HK-2 (cell line): ENCODE results near the gene ZCCHC4.

Source experiments
- DNase-seq: peaks from one replicate; pipeline ENCODE4 v3.0.0-alpha.2; 2018; ENCODE audit not compliant: unreplicated experiment

The ZCCHC4 gene

DNA sequence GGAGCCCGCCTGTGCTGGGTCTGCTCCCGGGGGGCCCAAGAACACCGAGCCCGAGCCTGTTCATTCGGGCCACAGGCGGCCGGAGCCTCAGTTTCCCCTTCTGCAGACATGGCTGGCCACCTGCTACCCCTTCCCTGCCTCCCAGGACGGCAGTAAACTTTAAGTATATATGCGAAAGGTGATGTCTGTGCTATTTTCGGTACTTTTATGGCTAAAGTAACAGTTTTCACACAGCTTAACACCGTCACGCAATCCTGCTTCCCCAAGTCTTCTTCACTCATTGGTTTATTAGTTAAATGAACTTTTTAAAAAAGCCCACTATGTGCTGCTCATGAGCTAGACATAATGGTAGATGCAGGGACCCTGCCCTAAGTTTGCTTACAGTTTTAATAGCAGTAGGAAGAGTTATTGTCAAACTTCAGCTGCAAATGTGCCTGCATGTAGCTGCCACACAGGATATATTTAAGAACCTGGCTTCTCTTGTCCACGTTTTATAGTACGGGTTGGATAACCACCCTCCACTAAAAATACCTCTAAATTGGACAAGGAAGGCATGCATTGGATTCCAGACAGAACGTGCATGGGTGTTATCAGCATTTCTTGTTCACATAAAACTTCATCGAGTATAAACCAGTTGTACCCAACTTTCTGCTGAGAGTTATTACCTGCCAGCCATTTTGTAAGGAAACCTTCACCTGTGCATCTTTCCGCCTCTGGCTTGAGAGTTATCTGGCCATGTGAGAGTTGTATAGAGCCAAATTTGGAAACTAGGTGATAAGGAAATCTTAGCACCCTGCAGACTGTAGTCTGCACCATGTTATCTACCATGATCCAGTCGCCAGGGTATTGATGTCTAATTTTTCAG, 65.2 kb downstream of the ZCCHC4 start:
- DNase-seq, result no peak

- no peak for DNase-seq
These were observed 65.8 kb downstream of the ZCCHC4 start for GRCh38 chr4:25378437-25378743.

GRCh38 chr4:25379591-25379990, 67.0 kb downstream of the ZCCHC4 start:
- no peak for DNase-seq

- no peak for DNase-seq
These were observed 71.1 kb downstream of the ZCCHC4 start for GRCh38 chr4:25383647-25384046.

- no peak for DNase-seq
These were observed 74.4 kb downstream of the ZCCHC4 start for GRCh38 chr4:25386926-25387325.

- DNase-seq, result no peak
These were observed 84.7 kb downstream of the ZCCHC4 start for GRCh38 chr4:25397305-25397704.

DNA sequence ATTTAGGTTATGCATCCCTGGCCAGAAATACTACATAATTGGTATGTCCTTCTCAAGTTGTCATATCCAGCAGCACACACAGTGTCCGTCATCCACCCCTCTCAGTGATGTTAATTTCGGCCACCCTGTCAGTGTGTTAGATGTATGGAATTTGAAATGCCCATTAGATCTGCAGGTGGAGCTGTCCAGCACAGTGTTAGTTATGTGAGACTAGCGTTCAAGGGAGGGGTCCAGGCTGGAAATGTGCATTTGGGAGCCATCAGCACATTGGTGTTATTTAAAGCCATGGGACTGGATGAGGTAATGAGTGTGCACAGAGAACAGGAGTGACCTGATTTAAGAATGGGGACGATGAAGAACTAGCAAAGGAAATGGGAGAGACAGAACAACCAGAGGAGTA, 86.9 kb downstream of the ZCCHC4 start:
- no peak for DNase-seq

- no peak for DNase-seq
These were observed 88.5 kb downstream of the ZCCHC4 start for GRCh38 chr4:25401066-25401465.

GRCh38 chr4:25402521-25402920, 89.9 kb downstream of the ZCCHC4 start:
- no peak for DNase-seq

GRCh38 chr4:25403699-25404098, 91.1 kb downstream of the ZCCHC4 start:
- DNase-seq, result no peak

DNA sequence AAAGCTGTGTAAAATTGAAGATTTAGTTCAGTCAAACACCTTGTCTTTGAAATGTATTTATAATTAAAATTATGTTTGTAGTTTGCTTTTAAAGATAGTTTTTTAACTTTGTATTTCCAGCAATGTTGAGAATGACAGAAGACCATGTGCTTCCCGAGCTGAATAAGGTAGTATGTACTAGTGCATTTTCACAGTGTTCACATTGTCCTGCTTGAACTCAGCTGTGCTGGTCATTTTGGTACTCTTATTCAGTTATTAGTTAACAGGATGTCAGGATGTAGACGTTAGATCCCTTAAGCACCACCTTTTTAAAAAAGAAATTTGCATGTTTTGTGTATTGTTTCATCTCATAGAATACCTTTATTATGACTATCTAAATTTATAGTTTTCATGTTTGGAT, 92.9 kb downstream of the ZCCHC4 start:
- DNase-seq, result no peak

- DNase-seq, result no peak
These were observed 93.6 kb downstream of the ZCCHC4 start for GRCh38 chr4:25406081-25406692.

GRCh38 chr4:25410820-25411529, 98.4 kb downstream of the ZCCHC4 start:
- DNase-seq, result no peak

GRCh38 chr4:25413261-25413660, 100.7 kb downstream of the ZCCHC4 start:
- DNase-seq, result no peak

GRCh38 chr4:25417014-25417413, 104.4 kb downstream of the ZCCHC4 start:
- DNase-seq, result no peak
